Transverse colon (tissue), 4 donors: ENCODE measurements around the gene ADAM12. TPM values are rescaled to one million over a fixed set of nuclear protein-coding genes. Genes with fewer than 3 reads are reported as not detected.

Source experiments
- DNase-seq: peaks from one replicate; pipeline ENCODE4 v3.0.0-alpha.2; 2019
- H3K27ac ChIP-seq, 4 donors: fragments of 200-600 bp; sonication (generic); 2 replicates each; pipeline ENCODE4 v1.5.1; 2016 to 2018; ENCODE audit warnings: inconsistent platforms in 4 of 4
- H3K27me3 ChIP-seq: fragments of 200-600 bp; sonication (generic); 2 replicates; pipeline ENCODE4 v1.5.1; 2017; ENCODE audit warnings: inconsistent platforms
- H3K36me3 ChIP-seq, 4 donors: fragments of 200-600 bp; sonication (generic); 2 replicates each; pipeline ENCODE4 v1.5.1; 2017 to 2019; ENCODE audit warnings: inconsistent platforms in 4 of 4
- H3K4me1 ChIP-seq, 4 donors: fragments of 200-600 bp; sonication (generic); 2 replicates each; pipeline ENCODE4 v1.5.1; 2017 to 2020; ENCODE audit warnings: inconsistent platforms in 4 of 4
- H3K4me3 ChIP-seq, 4 donors: fragments of 200-600 bp; sonication (generic); 1 replicate in 1 of 4; 2 replicates in 3 of 4; pipeline versions ENCODE4 v1.5.1 to v1.6.1; 2017 to 2019; ENCODE audit warnings: inconsistent platforms in 4 of 4
- H3K9me3 ChIP-seq, 2 donors: fragments of 200-600 bp; sonication (generic); 2 replicates each; pipeline ENCODE4 v1.5.1; 2017 to 2019; ENCODE audit warnings: inconsistent platforms in 2 of 2
- CTCF ChIP-seq, 5 experiments: fragments of 200-600 bp in 3 of 5; fragments of 450-650 bp in 2 of 5; sonication (generic) in 3 of 5; IDR thresholded peaks; 1 replicate in 2 of 5; 2 replicates in 3 of 5; pipeline ENCODE4 v1.5.1; 2016 to 2017; ENCODE audit warnings: antibody characterized with exemption in 5 of 5, inconsistent platforms in 3 of 5, mild to moderate bottlenecking in 2 of 5, moderate library complexity in 1 of 5
- EP300 ChIP-seq: sonication (generic); formaldehyde crosslinking; IDR thresholded peaks from one replicate; pipeline ENCODE4 v1.6.1; 2017; ENCODE audit warnings: antibody characterized with exemption, low read depth
- POLR2A ChIP-seq: fragments of 450-650 bp; IDR thresholded peaks from one replicate; pipeline ENCODE4 v1.6.1; 2016; ENCODE audit warnings: antibody characterized with exemption, mild to moderate bottlenecking, moderate library complexity
- POLR2AphosphoS5 ChIP-seq, 3 donors: sonication (generic); formaldehyde crosslinking; IDR thresholded peaks; one replicate each; pipeline ENCODE4 v1.6.1; 2016; ENCODE audit warnings: antibody characterized with exemption in 3 of 3
- WGBS, 2 donors: methylation state at CpG; one replicate each; pipeline ENCODE4 v1.1.5; 2018; ENCODE audit warnings: low coverage in 1 of 2; 5-methylcytosine and 5-hydroxymethylcytosine counted together
- in situ Hi-C, 4 donors: fragments of 200-750 bp; cut with MboI; loops; one replicate each; pipeline versions ENCODE4 v1.15.0 to v1.15.1; 2017; ENCODE audit warnings: low sequenced_read_pairs in 3 of 4, low pct_ligation_motif_present in 1 of 4, low pct_unique_long_range_greater_than_20kb in 1 of 4
- intact Hi-C: fragments of 100-400 bp; cut with DNase I; formaldehyde crosslinking; loops from one replicate; pipeline ENCODE4 v1.15.1; 2023; ENCODE audit warnings: low total_unique reads
- total RNA-seq, 4 donors: library from RNA; depleted of rRNA; stranded (reverse); fragments of >200 nt; gene quantifications; one replicate each; pipeline ENCODE4 v1.1.0, GENCODE V29; 2016

ADAM12 gene
- total RNA-seq, 4 donors from 2014 or later = 0.14 to 2.2 (median 1.1) TPM; not detected in 1

- no peaks in the 10 kb centered on the region for H3K4me1 ChIP-seq
- in situ Hi-C loops (no loop called here), intact Hi-C loops (no loop called here)
- H3K27ac ChIP-seq = no peak overlapping the region
- TF ChIP-seq EP300 = no peak
- no peak for TF ChIP-seq CTCF (IDR thresholded peaks at IDR 0.05)
- TF ChIP-seq POLR2AphosphoS5 (IDR thresholded peaks at IDR 0.05) = no peak
- TF ChIP-seq POLR2A = no peak
- H3K27me3 ChIP-seq = no peaks in the 10 kb centered on the region
- no peaks in the 10 kb centered on the region for H3K9me3 ChIP-seq
- H3K4me3 ChIP-seq = no peak overlapping the region
- no peaks in the 10 kb centered on the region for H3K36me3 ChIP-seq
- no peak for DNase-seq
- WGBS, 2 donors = 75 to 79% methylated on average over 3 of the region's 3 CpGs
Measured at GRCh38 chr10:126015413-126015812, 372.9 kb downstream of the ADAM12 start.

GRCh38 chr10:126014309-126014708 lies 374.0 kb downstream of the ADAM12 start:
- Histone ChIP-seq H3K4me1 (no peaks in the 10 kb centered on the region), H3K27me3 (no peaks in the 10 kb centered on the region), H3K36me3 (no peaks in the 10 kb centered on the region), H3K9me3 (no peaks in the 10 kb centered on the region), H3K27ac (no peak overlapping the region), H3K4me3 (no peak overlapping the region)
- no peak for DNase-seq
- in situ Hi-C loops (no loop called here), intact Hi-C loops (no loop called here)
- TF ChIP-seq CTCF (IDR thresholded peaks at IDR 0.05) (no peak), POLR2AphosphoS5 (IDR thresholded peaks at IDR 0.05) (no peak), EP300 (no peak), POLR2A (no peak)
- 75 to 80% methylated on average over 4 to 7 of the region's 7 CpGs for WGBS, 2 donors

- H3K27ac ChIP-seq = no peak overlapping the region
- intact Hi-C loops = no loop called here
- H3K36me3 ChIP-seq = no peaks in the 10 kb centered on the region
- H3K27me3 ChIP-seq = no peaks in the 10 kb centered on the region
- H3K4me3 ChIP-seq = no peak overlapping the region
- in situ Hi-C loops = no loop called here
- WGBS, 2 donors = 76 to 100% methylated on average over 1 to 10 of the region's 10 CpGs
- H3K9me3 ChIP-seq = no peaks in the 10 kb centered on the region
- TF ChIP-seq POLR2AphosphoS5 (IDR thresholded peaks at IDR 0.05) = no peak
- no peak for TF ChIP-seq EP300
- no peak for TF ChIP-seq CTCF (IDR thresholded peaks at IDR 0.05)
- TF ChIP-seq POLR2A = no peak
- DNase-seq = no peak
- no peaks in the 10 kb centered on the region for H3K4me1 ChIP-seq
Measured at GRCh38 chr10:126013489-126014281, 374.6 kb downstream of the ADAM12 start.

- intact Hi-C loops = no loop called here
- in situ Hi-C loops = no loop called here
- no peak for TF ChIP-seq POLR2A
- TF ChIP-seq POLR2AphosphoS5 (IDR thresholded peaks at IDR 0.05) = no peak
- TF ChIP-seq EP300 = no peak
- TF ChIP-seq CTCF (IDR thresholded peaks at IDR 0.05) = no peak
- 89 to 100% methylated on average over 2 of the region's 2 CpGs for WGBS, 2 donors
- no peak overlapping the region for H3K27ac ChIP-seq
- H3K4me3 ChIP-seq = no peak overlapping the region
- H3K4me1 ChIP-seq = no peaks in the 10 kb centered on the region
- no peaks in the 10 kb centered on the region for H3K36me3 ChIP-seq
- no peaks in the 10 kb centered on the region for H3K9me3 ChIP-seq
- no peak for DNase-seq
- H3K27me3 ChIP-seq = no peaks in the 10 kb centered on the region
Measured at GRCh38 chr10:126012485-126012884, 375.8 kb downstream of the ADAM12 start.
